ENCODE data around the gene PUS1. TPM values are rescaled to one million over a fixed set of nuclear protein-coding genes. Genes with fewer than 3 reads are reported as not detected.

The PUS1 gene
- total RNA-seq, 1 experiment from 2014 or later: 117 TPM

DNA sequence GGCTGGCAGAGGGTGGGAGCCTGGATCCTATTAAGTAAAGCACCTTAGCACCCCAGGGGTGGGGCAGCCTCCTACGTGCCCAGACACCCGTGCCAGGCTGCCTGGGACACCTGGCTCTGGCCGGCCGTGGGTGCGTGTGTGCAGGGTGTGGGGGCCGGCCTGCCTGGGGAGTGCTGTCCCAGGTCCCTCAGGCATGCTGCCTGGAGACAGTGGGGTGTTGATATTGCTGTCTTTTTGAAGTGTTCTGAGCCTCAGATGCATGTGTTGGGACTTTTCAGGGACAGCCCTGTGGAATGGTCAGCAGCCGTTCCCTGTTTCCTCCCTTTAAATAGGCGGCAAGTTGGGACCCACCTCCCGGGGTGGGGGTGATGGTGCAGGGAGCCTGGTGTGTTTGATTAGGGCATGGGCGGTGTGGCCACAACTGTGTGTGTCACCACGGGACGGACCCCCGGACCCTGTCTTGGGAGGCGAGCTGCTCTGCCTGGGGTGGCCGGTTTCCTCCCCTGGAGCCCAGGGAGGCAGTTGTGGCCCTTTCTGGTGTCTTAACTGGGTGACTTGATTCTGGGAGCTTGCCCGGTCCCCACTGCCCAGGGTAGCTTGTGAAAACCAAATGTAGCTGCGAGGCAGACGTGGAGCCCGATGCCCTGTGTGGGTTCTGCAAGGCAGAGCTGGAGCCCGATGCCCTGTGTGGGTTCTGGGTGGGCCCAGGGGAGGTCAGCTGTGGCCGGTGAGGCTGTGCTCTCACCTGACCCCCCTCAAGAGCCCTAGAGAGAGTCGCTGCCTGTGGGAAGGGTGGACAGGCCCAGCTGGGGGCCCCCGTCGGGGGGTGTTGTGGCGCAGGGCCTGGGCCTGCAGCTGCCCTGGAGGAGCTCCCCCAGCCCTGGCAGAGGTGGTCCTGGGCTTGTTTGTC, 26.5 kb upstream of the PUS1 start:
- Histone ChIP-seq H3K9me3 (ENCODE audit: control insufficient read depth, low read depth, low read length) (no peaks in the 10 kb centered on the region), H3K4ac (ENCODE audit: low read depth, low read length) (no peak overlapping the region), H2BK12ac (ENCODE audit: insufficient read length, low read depth, low read length) (no peak overlapping the region), H2BK15ac (ENCODE audit: low read depth, low read length) (no peak overlapping the region), H3K4me1 (ENCODE audit: insufficient read depth, low read length) (no peaks in the 10 kb centered on the region), H2AK5ac (ENCODE audit: insufficient read length, low read length) (no peak overlapping the region), H4K8ac (replicated peaks; ENCODE audit: insufficient read length, low read depth, low read length) (no peak overlapping the region), H2BK5ac (ENCODE audit: insufficient read length, low read length) (no peak overlapping the region), H3K4me2 (ENCODE audit: insufficient read depth, insufficient read length, low read length) (no peak overlapping the region), H3T11ph (ENCODE audit: low read length) (no peak overlapping the region), H3K14ac (ENCODE audit: insufficient read depth, low read length) (no peak overlapping the region; the same call in 1 of the 2 replicates), H3K56ac (ENCODE audit: insufficient read length, low read depth, low read length) (no peak overlapping the region), H3K23me2 (ENCODE audit: insufficient read length, low read depth, low read length, poor library complexity, severe bottlenecking) (no peaks in the 10 kb centered on the region), H4K91ac (ENCODE audit: insufficient read length, low read depth, low read length) (no peak overlapping the region), H3K27me3 (ENCODE audit: insufficient read depth, low read length) (no peaks in the 10 kb centered on the region), H3K9ac (ENCODE audit: extremely low read depth, insufficient read length, low read length) (no peak overlapping the region), H2AFZ (ENCODE audit: low read length) (no peak overlapping the region), H4K5ac (ENCODE audit: insufficient read length, low read depth, low read length) (no peak overlapping the region), H4K20me1 (ENCODE audit: control insufficient read depth, insufficient read depth, insufficient read length) (no peaks in the 10 kb centered on the region), H3K27ac (ENCODE audit: insufficient read length, low read depth, low read length) (no peak overlapping the region), H3K18ac (ENCODE audit: insufficient read length, low read depth, low read length) (no peak overlapping the region), H3K79me2 (ENCODE audit: insufficient read depth, low read length) (no peaks in the 10 kb centered on the region; the same call in 1 of the 2 replicates), H3K79me1 (ENCODE audit: insufficient read depth, low read depth, low read length, poor library complexity, severe bottlenecking) (no peaks in the 10 kb centered on the region), H2BK20ac (ENCODE audit: low read depth, low read length, poor library complexity, severe bottlenecking) (no peak overlapping the region), H3K23ac (ENCODE audit: insufficient read length, low read depth, low read length) (no peak overlapping the region), H2BK120ac (ENCODE audit: low read depth, low read length, poor library complexity, severe bottlenecking) (no peak overlapping the region)
- TF ChIP-seq, protein P1, sequence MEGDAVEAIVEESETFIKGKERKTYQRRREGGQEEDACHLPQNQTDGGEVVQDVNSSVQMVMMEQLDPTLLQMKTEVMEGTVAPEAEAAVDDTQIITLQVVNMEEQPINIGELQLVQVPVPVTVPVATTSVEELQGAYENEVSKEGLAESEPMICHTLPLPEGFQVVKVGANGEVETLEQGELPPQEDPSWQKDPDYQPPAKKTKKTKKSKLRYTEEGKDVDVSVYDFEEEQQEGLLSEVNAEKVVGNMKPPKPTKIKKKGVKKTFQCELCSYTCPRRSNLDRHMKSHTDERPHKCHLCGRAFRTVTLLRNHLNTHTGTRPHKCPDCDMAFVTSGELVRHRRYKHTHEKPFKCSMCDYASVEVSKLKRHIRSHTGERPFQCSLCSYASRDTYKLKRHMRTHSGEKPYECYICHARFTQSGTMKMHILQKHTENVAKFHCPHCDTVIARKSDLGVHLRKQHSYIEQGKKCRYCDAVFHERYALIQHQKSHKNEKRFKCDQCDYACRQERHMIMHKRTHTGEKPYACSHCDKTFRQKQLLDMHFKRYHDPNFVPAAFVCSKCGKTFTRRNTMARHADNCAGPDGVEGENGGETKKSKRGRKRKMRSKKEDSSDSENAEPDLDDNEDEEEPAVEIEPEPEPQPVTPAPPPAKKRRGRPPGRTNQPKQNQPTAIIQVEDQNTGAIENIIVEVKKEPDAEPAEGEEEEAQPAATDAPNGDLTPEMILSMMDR (conservative IDR thresholded peaks at IDR 0.05): no peak
- DNase-seq: no peak
- H3K27me3 Mint-ChIP-seq (ENCODE audit: low read depth): no peaks in the 10 kb centered on the region
- no CpG with 5 or more reads among the region's 25 CpGs for WGBS (ENCODE audit: extremely low coverage, insufficient read length, low lambda C conversion rate)
- H3K9me3 Mint-ChIP-seq: no peaks in the 10 kb centered on the region
- H3K4me3 Mint-ChIP-seq: no peak overlapping the region
- peaks cover 6 to 10% (median 9%) of the 10 kb centered on the region in 3 experiments; a peak in 6 of 7 replicates for H3K36me3 Mint-ChIP-seq (ENCODE audit: insufficient read depth in 1 of 3, low read depth in 3 of 3)
- peak overlapping the region in 2 of 3 experiments; percentile 55 to 73; a peak in 3 of 7 replicates for H3K27ac Mint-ChIP-seq
- H3K4me1 Mint-ChIP-seq: peaks cover 3 to 14% of the 10 kb centered on the region in 2 experiments; a peak in 3 of 4 replicates

Data from H9 (cell line).